Loucy (cell line): Measurements from ENCODE around the gene BMS1.

Experiments used
- H2AFZ ChIP-seq: fragments of 200-600 bp; sonication (generic); 2 replicates; pipeline ENCODE4 v1.6.0; 2016; ENCODE audit warnings: antibody characterized with exemption, mild to moderate bottlenecking, low read length, moderate library complexity
- H3F3A ChIP-seq: fragments of 200-600 bp; 2 replicates; pipeline ENCODE4 v1.6.0; 2016; ENCODE audit warnings: antibody characterized with exemption, low read depth, mild to moderate bottlenecking
- H3K27me3 ChIP-seq: fragments of 200-600 bp; sonication (generic); 2 replicates; pipeline ENCODE4 v1.6.1; 2014; ENCODE audit warnings: low read length, mild to moderate bottlenecking; ENCODE audit not compliant: insufficient read depth, poor library complexity, severe bottlenecking
- H3K36me3 ChIP-seq: fragments of 200-600 bp; sonication (generic); 2 replicates; pipeline ENCODE4 v1.6.1; 2016; ENCODE audit warnings: low read length; ENCODE audit not compliant: insufficient read depth
- H3K4me1 ChIP-seq: fragments of 200-600 bp; sonication (generic); 2 replicates; pipeline ENCODE4 v1.5.1; 2014; ENCODE audit warnings: low read length, mild to moderate bottlenecking; ENCODE audit not compliant: insufficient read depth, poor library complexity, severe bottlenecking
- H3K4me2 ChIP-seq: fragments of 200-600 bp; sonication (generic); 2 replicates; pipeline ENCODE4 v1.6.0; 2014; ENCODE audit warnings: antibody characterized with exemption, low read length, low read depth, mild to moderate bottlenecking; ENCODE audit not compliant: poor library complexity, severe bottlenecking
- H3K4me3 ChIP-seq: fragments of 200-600 bp; sonication (generic); 2 replicates; pipeline ENCODE4 v1.5.1; 2014; ENCODE audit warnings: low read length, mild to moderate bottlenecking, mixed read lengths; ENCODE audit not compliant: poor library complexity, severe bottlenecking
- H3K79me2 ChIP-seq: fragments of 200-600 bp; sonication (generic); 2 replicates; pipeline ENCODE4 v1.6.1; 2014; ENCODE audit warnings: low read length; ENCODE audit not compliant: insufficient read depth
- H3K9ac ChIP-seq: fragments of 200-600 bp; sonication (generic); 2 replicates; pipeline ENCODE4 v1.6.0; 2014; ENCODE audit warnings: mild to moderate bottlenecking, low read depth, low read length, moderate library complexity; ENCODE audit not compliant: poor library complexity, severe bottlenecking
- H3K9me2 ChIP-seq: fragments of 200-600 bp; sonication (generic); replicated peaks from 2 replicates; pipeline ENCODE4 v1.6.1; 2016; ENCODE audit warnings: low read depth, low read length, mixed read lengths
- H3K9me3 ChIP-seq: fragments of 200-600 bp; sonication (generic); 2 replicates; pipeline ENCODE4 v1.6.1; 2014; ENCODE audit warnings: mild to moderate bottlenecking, antibody characterized with exemption, low read length, low read depth; ENCODE audit not compliant: insufficient read depth
- H4K20me1 ChIP-seq: fragments of 200-600 bp; sonication (generic); 2 replicates; pipeline ENCODE4 v1.6.0; 2014; ENCODE audit warnings: antibody characterized with exemption, low read length, mild to moderate bottlenecking; ENCODE audit not compliant: insufficient read depth, poor library complexity, severe bottlenecking
- CTCF ChIP-seq: fragments of 200-600 bp; sonication (generic); conservative IDR thresholded peaks from 2 replicates; pipeline ENCODE4 v1.5.1; 2014; ENCODE audit warnings: mild to moderate bottlenecking, antibody characterized with exemption, low read length
- EZH2phosphoT487 ChIP-seq: fragments of 200-600 bp; IDR thresholded peaks from 2 replicates; pipeline ENCODE4 v1.6.1; 2018; ENCODE audit warnings: antibody characterized with exemption, mild to moderate bottlenecking, moderate library complexity, borderline replicate concordance

BMS1 gene

GRCh38 chr10:42875798-42876341 lies 93.3 kb downstream of the BMS1 start:
- Histone ChIP-seq H3K4me2 (no peak overlapping the region), H3K4me1 (no peaks in the 10 kb centered on the region), H4K20me1 (no peaks in the 10 kb centered on the region), H3K27me3 (no peaks in the 10 kb centered on the region), H3K9me2 (no peaks in the 10 kb centered on the region), H3K9me3 (peaks cover 9% of the 10 kb centered on the region; the same call in 1 of the 2 replicates), H2AFZ (no peak overlapping the region), H3K9ac (no peak overlapping the region), H3K4me3 (no peak overlapping the region), H3K36me3 (no peaks in the 10 kb centered on the region), H3K79me2 (no peaks in the 10 kb centered on the region), H3F3A (no peaks in the 10 kb centered on the region)
- no peak for TF ChIP-seq CTCF
- TF ChIP-seq EZH2phosphoT487: no peak

- no peak for TF ChIP-seq EZH2phosphoT487
- no peak for TF ChIP-seq CTCF
- H3K9ac ChIP-seq: no peak overlapping the region
- H3K9me3 ChIP-seq: peaks cover 9% of the 10 kb centered on the region; the same call in 1 of the 2 replicates
- no peak overlapping the region for H3K4me2 ChIP-seq
- H4K20me1 ChIP-seq: no peaks in the 10 kb centered on the region
- H3K4me3 ChIP-seq: no peak overlapping the region
- no peaks in the 10 kb centered on the region for H3K9me2 ChIP-seq
- H3F3A ChIP-seq: no peaks in the 10 kb centered on the region
- H3K36me3 ChIP-seq: no peaks in the 10 kb centered on the region
- no peak overlapping the region for H2AFZ ChIP-seq
- H3K79me2 ChIP-seq: no peaks in the 10 kb centered on the region
- no peaks in the 10 kb centered on the region for H3K4me1 ChIP-seq
- H3K27me3 ChIP-seq: no peaks in the 10 kb centered on the region
Observed at GRCh38 chr10:42876476-42876875, 93.9 kb downstream of the BMS1 start.

GRCh38 chr10:42876945-42877344 lies 94.3 kb downstream of the BMS1 start:
- Histone ChIP-seq H3K36me3 (no peaks in the 10 kb centered on the region), H4K20me1 (no peaks in the 10 kb centered on the region), H3K4me1 (no peaks in the 10 kb centered on the region), H3K4me3 (no peak overlapping the region), H3K9ac (no peak overlapping the region), H3K9me2 (no peaks in the 10 kb centered on the region), H2AFZ (no peak overlapping the region), H3K9me3 (peaks cover 9% of the 10 kb centered on the region; the same call in 1 of the 2 replicates), H3K79me2 (no peaks in the 10 kb centered on the region), H3K27me3 (no peaks in the 10 kb centered on the region), H3F3A (no peaks in the 10 kb centered on the region), H3K4me2 (no peak overlapping the region)
- TF ChIP-seq EZH2phosphoT487 (no peak), CTCF (no peak)
